T-helper 17 cell (primary cell): ENCODE data around the gene AK3. TPM values are rescaled to one million over a fixed set of nuclear protein-coding genes. Genes with fewer than 3 reads are reported as not detected.

Source experiments
- ATAC-seq: fragments of 150-1000 bp; cut with Tn5 transposase; 2 replicates; pipeline ENCODE4 v1.10.0; 2021; ENCODE audit warnings: mild to moderate bottlenecking, moderate library complexity
- DNase-seq, 3 donors: peaks; one replicate each; pipeline versions ENCODE4 v3.0.0 to v3.0.0-alpha.2; 2020 to 2021
- H3K9me3 ChIP-seq: one replicate; pipeline ENCODE4 v1.7.0; 2013; ENCODE audit warnings: low read length, mild to moderate bottlenecking; ENCODE audit not compliant: control insufficient read depth, poor library complexity, severe bottlenecking
- H3K27ac Mint-ChIP-seq: one replicate; pipeline ENCODE4 v1.8.0; 2022; ENCODE audit warnings: mild to moderate bottlenecking, moderate library complexity, mixed read lengths
- H3K27me3 Mint-ChIP-seq: one replicate; pipeline ENCODE4 v1.8.0; 2022; ENCODE audit warnings: mixed read lengths
- H3K36me3 Mint-ChIP-seq: one replicate; pipeline ENCODE4 v1.8.0; 2022; ENCODE audit warnings: low read depth, mixed read lengths
- H3K4me1 Mint-ChIP-seq: one replicate; pipeline ENCODE4 v1.8.0; 2022; ENCODE audit warnings: mild to moderate bottlenecking, mixed read lengths
- H3K4me3 Mint-ChIP-seq: one replicate; pipeline ENCODE4 v1.8.0; 2022; ENCODE audit warnings: mild to moderate bottlenecking, moderate library complexity, mixed read lengths
- total RNA-seq, 4 donors: library from RNA in 2 of 4; stranded (reverse) in 2 of 4; gene quantifications; one replicate each; pipeline ENCODE4 v1.2.3 and lab custom pipeline; 2022 to 2026

The AK3 gene
- total RNA-seq, 2 donors from 2014 or later: 14.2 to 15.2 TPM

DNA sequence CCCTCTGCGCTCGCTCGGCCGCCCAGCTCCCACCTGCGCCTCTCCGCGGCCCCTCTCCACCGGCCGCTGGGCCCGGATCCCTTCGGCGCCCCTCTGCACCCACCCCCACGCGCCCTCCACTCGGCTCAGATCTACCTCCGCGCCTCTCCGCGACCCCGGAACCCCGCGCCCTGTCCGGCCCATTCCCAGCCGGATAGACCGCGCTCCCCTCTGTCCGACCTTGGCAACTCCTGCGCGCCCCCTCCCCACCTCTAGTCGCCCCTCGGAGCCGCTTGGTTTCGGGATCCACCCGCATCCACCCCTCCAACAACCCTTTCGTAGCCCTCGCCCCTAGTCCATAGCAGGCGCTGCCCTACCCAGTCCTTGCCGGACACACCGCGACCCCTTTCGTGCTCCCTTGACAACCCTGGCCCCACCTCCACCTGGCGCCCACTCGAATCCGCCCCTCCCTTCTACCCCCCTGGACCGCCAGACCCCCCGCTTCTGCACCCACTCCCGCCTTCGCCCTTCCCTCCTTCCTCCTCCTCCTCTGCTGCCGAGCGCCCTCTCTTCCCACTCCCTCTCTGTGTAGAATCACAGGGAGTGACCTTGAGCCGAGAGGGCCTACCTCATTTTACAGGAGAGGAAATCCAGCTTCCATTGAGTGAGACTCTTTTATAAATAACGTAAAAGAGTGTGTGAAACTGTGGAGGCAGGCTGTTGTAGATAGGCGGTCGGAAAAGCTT is 525 bp upstream of the AK3 start:
- Mint-ChIP-seq H3K4me3 (peak overlapping the region; percentile 98), H3K27me3 (no peaks in the 10 kb centered on the region), H3K27ac (peak overlapping the region; percentile 81), H3K36me3 (peaks cover 4% of the 10 kb centered on the region), H3K4me1 (peaks cover 25% of the 10 kb centered on the region)
- DNase-seq (no peak), ATAC-seq (no peak)
- H3K9me3 ChIP-seq: no peaks in the 10 kb centered on the region

DNA sequence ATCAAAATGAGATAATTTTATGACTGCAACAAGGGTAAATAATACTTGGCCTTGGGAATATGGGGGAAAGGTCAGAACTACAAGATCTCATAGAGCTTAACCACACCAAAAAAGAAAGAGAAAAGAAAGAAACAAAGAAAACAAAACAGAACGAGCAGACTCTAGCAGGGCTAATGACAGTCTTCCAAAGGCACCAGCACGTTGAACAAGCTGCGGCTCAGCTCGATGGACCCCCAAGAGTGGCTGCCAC is 689 bp downstream of the AK3 start:
- peaks cover 4% of the 10 kb centered on the region for H3K36me3 Mint-ChIP-seq
- no peak for DNase-seq
- peak overlapping the region; percentile 98 for H3K4me3 Mint-ChIP-seq
- peak overlapping the region; percentile 95 for H3K27ac Mint-ChIP-seq
- H3K4me1 Mint-ChIP-seq: peaks cover 27% of the 10 kb centered on the region
- no peaks in the 10 kb centered on the region for H3K9me3 ChIP-seq
- no peak for ATAC-seq
- H3K27me3 Mint-ChIP-seq: no peaks in the 10 kb centered on the region

DNA sequence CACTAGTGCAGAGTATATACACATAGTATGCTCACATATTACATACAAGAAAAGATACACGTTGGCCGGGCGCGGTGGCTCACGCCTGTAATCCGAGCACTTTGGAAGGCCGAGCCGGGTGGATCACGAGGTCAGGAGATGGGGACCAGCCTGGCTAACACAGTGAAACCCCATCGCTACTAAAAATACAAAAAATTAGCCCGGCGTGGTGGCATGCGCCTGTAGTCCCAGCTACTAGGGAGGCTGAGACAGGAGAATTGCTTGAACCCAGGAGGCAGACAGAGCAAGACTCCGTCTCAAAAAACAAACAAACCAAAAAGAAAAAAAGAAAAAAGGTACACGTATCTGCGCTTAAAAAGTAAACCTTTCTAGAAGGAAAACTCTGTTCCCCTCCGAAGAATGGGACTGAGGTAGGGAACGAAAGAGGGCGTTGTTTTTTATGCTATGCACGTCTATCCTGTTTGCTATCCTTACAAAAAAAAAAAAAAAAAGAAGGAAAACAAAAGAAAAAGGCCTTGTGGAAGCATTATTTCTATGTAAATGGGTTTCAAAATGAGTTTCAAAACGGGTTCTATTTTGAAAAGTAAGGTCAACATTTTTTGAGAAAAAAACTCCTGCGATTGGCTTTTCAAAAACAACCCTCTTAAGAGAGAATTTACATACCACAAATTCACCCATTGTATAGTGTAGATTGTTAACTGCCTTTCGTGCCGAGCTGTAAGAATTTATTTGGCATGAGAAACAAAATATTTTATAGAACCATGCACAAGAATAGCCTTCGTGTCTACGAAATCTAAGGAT is 1.2 kb downstream of the AK3 start:
- DNase-seq (no peak), ATAC-seq (no peak)
- peak overlapping the region; percentile 95 for H3K27ac Mint-ChIP-seq
- peak overlapping the region; percentile 98 for H3K4me3 Mint-ChIP-seq
- peaks cover 4% of the 10 kb centered on the region for H3K36me3 Mint-ChIP-seq
- no peaks in the 10 kb centered on the region for H3K9me3 ChIP-seq
- no peaks in the 10 kb centered on the region for H3K27me3 Mint-ChIP-seq
- H3K4me1 Mint-ChIP-seq: peaks cover 28% of the 10 kb centered on the region

DNA sequence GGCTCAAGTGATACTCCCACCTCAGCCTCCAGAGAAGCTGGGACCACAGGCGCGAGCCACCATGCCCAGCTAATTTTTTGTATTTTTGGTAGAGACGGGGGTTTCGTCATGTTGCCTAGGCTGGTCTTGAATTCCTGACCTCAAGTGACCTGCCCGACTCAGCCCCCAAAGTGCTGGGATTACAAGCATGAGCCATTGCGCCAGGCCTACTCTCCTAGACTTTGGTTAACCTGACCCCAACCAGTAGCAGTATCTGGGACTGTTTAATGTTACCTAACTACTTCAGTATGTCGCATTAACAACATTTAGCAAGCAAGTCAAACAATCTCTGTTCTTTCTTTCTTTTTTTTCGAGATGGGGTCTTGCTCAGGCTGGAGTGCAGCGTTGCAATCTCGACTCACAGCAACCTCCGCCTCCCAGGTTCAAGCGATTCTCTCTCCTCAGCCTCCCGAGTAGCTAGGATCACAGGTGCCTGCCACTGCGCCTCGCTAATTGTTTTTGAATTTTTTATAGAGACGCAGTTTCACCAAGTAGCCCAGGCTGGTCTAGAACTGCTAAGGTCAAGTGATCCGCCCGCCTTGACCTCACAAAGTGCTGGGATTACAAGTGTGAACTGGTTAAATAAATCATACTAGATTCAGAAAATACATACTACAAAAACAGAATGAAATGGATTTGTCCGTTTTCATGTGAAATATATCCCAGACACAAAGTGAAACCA is 2.0 kb downstream of the AK3 start:
- Mint-ChIP-seq H3K4me1 (peaks cover 33% of the 10 kb centered on the region), H3K4me3 (peak overlapping the region; percentile 98), H3K36me3 (peaks cover 6% of the 10 kb centered on the region), H3K27ac (peak overlapping the region; percentile 95), H3K27me3 (no peaks in the 10 kb centered on the region)
- no peak for ATAC-seq
- no peaks in the 10 kb centered on the region for H3K9me3 ChIP-seq
- DNase-seq: no peak

DNA sequence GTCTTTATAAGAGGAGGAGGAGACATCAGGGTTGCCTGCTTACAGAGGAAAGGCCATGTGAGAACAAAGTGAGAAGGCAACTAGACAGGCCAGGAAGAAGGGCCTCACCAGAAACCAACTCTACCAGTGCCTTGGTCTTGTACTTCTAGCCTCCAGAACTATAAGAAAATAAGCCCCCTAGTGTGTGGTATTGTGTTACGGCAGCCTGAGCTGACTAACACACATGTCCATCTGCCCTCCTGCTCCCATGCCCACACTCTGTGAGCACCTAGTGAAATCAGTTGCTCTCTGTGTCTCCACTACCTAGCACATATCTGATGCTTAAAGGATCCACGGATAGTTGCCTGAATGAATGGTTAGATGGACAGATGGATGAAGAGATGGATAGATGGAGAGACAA is 6.9 kb downstream of the AK3 start:
- Mint-ChIP-seq H3K4me3 (no peak overlapping the region), H3K4me1 (peaks cover 25% of the 10 kb centered on the region), H3K36me3 (peaks cover 2% of the 10 kb centered on the region), H3K27ac (peak overlapping the region; percentile 41), H3K27me3 (no peaks in the 10 kb centered on the region)
- DNase-seq: no peak
- H3K9me3 ChIP-seq: no peaks in the 10 kb centered on the region
- ATAC-seq: no peak

DNA sequence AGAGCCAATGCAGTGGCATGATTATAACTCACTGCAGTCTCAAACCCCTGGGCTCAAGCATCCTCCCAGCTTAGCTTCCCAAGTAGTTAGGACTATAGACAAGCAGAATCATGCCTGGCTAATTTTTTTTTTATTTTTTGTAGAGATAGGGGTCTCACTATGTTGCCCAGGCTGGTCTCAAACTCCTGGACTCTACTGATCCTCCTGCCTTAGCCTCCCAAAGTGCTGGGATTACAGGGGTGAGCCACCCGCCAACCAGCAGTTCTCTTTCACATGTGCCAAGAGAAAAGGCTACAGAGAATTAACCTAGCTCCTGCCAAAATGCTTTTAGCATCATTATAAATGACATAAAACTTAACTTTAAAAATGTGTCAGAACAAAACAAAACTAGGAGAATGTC is 8.1 kb downstream of the AK3 start:
- ATAC-seq: no peak
- Mint-ChIP-seq H3K36me3 (peaks cover 2% of the 10 kb centered on the region), H3K27me3 (no peaks in the 10 kb centered on the region), H3K27ac (no peak overlapping the region), H3K4me3 (no peak overlapping the region), H3K4me1 (peaks cover 24% of the 10 kb centered on the region)
- no peak for DNase-seq
- no peaks in the 10 kb centered on the region for H3K9me3 ChIP-seq

DNA sequence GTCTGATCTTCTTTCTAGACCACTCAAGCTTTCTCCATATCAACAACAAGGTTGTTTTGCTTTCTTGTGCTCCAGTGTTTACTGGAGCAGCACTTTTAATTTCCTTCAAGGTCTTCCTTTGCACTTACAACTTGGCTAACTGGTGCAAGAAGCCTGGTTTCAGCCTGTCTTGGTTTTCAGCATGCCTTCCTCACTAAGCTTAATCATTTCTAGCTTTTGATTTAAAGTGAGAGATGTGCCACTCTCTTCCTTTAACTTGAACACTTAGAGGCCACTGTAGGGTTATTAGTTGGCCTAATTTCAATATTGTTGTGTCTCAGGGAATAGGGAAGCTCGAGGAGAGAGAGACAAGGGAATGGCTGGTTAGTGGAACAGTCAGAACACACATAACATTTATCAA is 13.4 kb downstream of the AK3 start:
- DNase-seq (no peak), ATAC-seq (no peak)
- no peak overlapping the region for H3K4me3 Mint-ChIP-seq
- H3K27ac Mint-ChIP-seq: no peak overlapping the region
- H3K4me1 Mint-ChIP-seq: peaks cover 21% of the 10 kb centered on the region
- no peaks in the 10 kb centered on the region for H3K27me3 Mint-ChIP-seq
- H3K9me3 ChIP-seq: no peaks in the 10 kb centered on the region
- no peaks in the 10 kb centered on the region for H3K36me3 Mint-ChIP-seq

DNA sequence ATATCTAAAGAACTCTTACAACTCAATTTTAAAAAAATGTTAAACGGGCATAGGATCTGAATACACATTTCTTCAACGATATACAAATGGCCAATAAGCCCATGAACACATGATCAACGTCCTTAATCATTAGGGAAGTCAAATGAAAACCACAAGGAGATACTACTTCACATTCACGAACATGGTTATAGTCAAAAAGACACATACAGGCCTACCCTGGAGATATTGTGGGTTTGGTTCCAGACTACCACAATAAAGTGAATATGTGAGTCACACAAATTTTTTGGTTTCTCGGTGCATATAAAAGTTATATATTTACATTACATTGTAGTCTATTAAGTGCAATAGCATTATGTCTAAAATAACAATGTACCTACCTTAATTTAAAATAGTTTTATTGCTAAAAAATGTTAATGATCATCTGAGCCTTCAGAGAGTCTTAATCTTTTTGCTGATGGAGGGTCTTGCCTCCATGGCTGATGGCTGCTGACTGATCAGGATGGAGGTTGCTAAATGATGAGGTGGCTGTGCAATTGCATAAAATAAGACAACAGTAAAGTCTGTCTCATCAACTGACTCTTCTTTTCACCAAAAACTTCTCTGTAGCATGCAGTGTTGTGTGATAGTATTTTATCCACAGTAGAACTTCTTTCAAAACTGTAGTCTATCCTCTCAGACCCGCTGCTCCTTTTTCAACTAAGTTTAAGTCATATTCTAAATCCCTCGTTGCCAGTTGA is 15.1 kb downstream of the AK3 start:
- peak; percentile 48 for ATAC-seq
- no peak overlapping the region for H3K27ac Mint-ChIP-seq
- no peaks in the 10 kb centered on the region for H3K9me3 ChIP-seq
- no peaks in the 10 kb centered on the region for H3K27me3 Mint-ChIP-seq
- peaks cover 21% of the 10 kb centered on the region for H3K4me1 Mint-ChIP-seq
- H3K36me3 Mint-ChIP-seq: no peaks in the 10 kb centered on the region
- DNase-seq: no peak
- H3K4me3 Mint-ChIP-seq: no peak overlapping the region

DNA sequence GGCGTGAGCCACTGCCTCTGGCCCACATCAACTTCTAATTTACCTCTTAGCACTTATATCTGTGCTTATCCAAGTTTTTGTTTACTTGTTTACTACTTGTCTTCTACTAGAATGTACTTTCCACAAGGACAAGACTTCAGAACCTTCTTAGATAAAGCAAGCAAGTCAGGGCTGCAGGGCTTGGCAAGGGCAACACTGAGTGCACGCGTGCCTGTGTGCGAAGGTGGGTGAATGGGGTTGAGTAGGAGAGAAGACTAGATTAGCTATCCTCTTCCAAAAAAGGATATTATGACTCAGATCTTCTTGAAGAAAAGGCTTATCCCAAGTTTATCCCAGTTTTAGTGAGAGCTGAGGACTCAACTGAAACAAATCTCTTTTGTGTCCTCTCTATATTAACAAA is 19.3 kb downstream of the AK3 start:
- H3K4me1 Mint-ChIP-seq: peaks cover 11% of the 10 kb centered on the region
- DNase-seq (no peak), ATAC-seq (no peak)
- H3K36me3 Mint-ChIP-seq: peaks cover 6% of the 10 kb centered on the region
- no peaks in the 10 kb centered on the region for H3K27me3 Mint-ChIP-seq
- no peak overlapping the region for H3K4me3 Mint-ChIP-seq
- no peaks in the 10 kb centered on the region for H3K9me3 ChIP-seq
- H3K27ac Mint-ChIP-seq: no peak overlapping the region

DNA sequence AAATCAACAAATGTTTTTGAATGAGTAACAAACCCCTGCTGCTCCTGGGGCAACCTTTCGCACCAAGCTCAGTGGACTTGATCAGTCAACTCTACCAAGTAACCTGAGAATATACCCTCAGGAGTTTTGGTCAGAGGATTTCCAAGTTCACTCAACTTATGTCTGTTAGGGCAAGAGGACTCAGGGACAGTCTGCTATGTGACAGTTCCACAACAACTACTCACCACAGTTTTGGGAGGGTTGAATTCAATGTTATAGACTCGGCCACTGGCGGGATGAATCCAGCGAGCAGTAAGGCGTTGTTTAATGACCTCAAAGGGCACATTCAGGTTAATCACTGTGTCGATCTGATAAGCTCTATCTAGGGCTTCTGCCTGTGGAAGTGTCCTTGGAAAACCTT is 22.1 kb downstream of the AK3 start:
- no peak overlapping the region for H3K4me3 Mint-ChIP-seq
- no peak overlapping the region for H3K27ac Mint-ChIP-seq
- H3K9me3 ChIP-seq: no peaks in the 10 kb centered on the region
- ATAC-seq: no peak
- no peak for DNase-seq
- no peaks in the 10 kb centered on the region for H3K27me3 Mint-ChIP-seq
- H3K36me3 Mint-ChIP-seq: peaks cover 6% of the 10 kb centered on the region
- no peaks in the 10 kb centered on the region for H3K4me1 Mint-ChIP-seq

DNA sequence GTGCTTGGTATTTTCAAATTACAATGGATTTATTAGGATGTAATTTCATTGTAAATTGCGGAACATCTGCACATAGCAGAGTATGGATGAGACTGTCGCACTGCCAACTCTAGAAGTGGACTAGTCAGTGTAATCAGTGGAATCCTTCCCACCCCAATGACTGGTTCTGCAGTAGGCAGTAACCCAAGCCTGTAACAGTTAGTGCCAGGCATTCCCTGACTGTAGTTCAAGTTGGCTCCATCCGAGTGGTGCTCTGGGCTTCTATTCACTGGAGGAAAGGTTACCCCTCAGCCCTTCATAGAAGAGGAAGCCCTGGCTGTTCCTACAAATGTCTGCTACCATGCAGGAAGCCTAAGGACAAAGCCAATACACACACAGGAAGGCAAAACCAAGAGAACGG is 23.2 kb downstream of the AK3 start:
- H3K27ac Mint-ChIP-seq: peak overlapping the region; percentile 9
- peaks cover 6% of the 10 kb centered on the region for H3K36me3 Mint-ChIP-seq
- no peak overlapping the region for H3K4me3 Mint-ChIP-seq
- no peaks in the 10 kb centered on the region for H3K4me1 Mint-ChIP-seq
- ATAC-seq: no peak
- H3K9me3 ChIP-seq: no peaks in the 10 kb centered on the region
- no peak for DNase-seq
- H3K27me3 Mint-ChIP-seq: no peaks in the 10 kb centered on the region

DNA sequence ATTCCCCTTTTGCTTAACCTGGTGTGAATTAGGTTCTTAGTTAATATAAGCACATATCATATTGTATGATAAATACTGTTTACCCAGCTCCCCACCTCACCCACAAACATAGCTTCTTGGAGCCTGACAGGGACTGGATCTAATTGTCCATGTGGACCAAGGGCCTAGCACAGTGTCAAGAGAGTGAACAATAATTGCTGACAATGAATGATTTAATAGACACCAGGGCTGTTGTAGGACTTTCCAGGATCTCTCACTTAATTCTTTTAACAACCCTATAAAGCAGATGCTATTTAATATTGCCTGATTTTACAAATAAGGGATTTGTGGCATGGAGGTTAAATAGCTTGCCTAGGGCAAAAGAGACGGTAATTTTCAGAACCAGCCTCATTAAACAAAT is 24.8 kb downstream of the AK3 start:
- DNase-seq: no peak
- ATAC-seq: no peak
- no peaks in the 10 kb centered on the region for H3K4me1 Mint-ChIP-seq
- no peaks in the 10 kb centered on the region for H3K9me3 ChIP-seq
- no peaks in the 10 kb centered on the region for H3K27me3 Mint-ChIP-seq
- no peak overlapping the region for H3K27ac Mint-ChIP-seq
- H3K36me3 Mint-ChIP-seq: peaks cover 8% of the 10 kb centered on the region
- no peak overlapping the region for H3K4me3 Mint-ChIP-seq
